Measurements from ENCODE around the gene SDF4.

GRCh38 chr1:1189111-1189510, 42.7 kb downstream of the SDF4 start:
- no peak for TF ChIP-seq CTCF (IDR thresholded peaks at IDR 0.05)
- TF ChIP-seq POLR2A (IDR thresholded peaks at IDR 0.05) = no peak
